Cardiac fibroblast (primary cell): Measurements from ENCODE around the gene NPHP1.

ENCODE experiments used
- DNase-seq, 2 donors: peaks; one replicate each; pipeline versions ENCODE4 v3.0.0 to v3.0.0-alpha.2; 2010; ENCODE audit warnings: low read depth in 2 of 2
- H3K4me3 ChIP-seq, 2 donors: replicated peaks in 1 of 2; 1 replicate in 1 of 2; 2 replicates in 1 of 2; pipeline ENCODE4 v1.5.1; 2011; ENCODE audit warnings: low read depth in 2 of 2, low read length in 2 of 2, mild to moderate bottlenecking in 2 of 2, moderate library complexity in 1 of 2
- TF ChIP-seq, protein P1 (sequence below): IDR thresholded peaks from one replicate; pipeline ENCODE4 v1.5.1; 2011; ENCODE audit warnings: low read depth, mild to moderate bottlenecking, low read length, inconsistent platforms

NPHP1 gene

DNA sequence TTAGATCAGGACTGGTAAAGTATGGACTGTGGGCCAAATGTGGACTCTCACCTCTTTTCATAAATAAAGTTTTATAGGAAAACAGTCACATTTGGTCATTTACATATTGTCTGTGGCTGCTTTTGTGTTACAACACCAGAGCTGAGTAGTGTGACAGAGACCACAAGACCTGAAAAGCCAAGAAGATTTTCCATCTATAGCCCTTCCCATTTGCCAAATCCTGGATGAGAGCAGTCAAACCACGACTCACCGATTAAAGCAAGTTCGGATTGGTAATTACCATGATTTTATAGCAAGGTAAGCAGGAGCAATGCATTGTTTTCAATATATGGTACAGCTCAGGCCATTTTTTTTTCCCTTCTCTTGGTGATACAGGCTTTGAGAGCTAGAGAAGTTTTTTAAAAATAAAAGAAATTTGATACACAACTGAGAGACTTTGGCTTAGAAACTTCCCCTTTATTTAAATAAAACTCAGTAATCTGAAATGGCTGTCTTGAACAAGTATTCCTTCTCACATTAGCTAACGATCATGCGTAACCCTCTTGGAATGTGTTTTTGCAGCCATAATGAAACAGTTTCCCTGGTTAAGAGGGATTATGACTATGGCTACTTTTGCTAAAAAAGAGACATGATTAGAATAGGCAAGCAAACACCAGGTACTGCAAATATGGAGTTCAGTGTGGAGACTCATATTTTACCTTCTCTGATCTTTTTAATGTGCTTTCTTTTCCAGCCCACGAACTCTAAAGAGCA is 79.7 kb downstream of the NPHP1 start:
- no peak overlapping the region for H3K4me3 ChIP-seq
- DNase-seq = peak; percentile 49 to 61

DNA sequence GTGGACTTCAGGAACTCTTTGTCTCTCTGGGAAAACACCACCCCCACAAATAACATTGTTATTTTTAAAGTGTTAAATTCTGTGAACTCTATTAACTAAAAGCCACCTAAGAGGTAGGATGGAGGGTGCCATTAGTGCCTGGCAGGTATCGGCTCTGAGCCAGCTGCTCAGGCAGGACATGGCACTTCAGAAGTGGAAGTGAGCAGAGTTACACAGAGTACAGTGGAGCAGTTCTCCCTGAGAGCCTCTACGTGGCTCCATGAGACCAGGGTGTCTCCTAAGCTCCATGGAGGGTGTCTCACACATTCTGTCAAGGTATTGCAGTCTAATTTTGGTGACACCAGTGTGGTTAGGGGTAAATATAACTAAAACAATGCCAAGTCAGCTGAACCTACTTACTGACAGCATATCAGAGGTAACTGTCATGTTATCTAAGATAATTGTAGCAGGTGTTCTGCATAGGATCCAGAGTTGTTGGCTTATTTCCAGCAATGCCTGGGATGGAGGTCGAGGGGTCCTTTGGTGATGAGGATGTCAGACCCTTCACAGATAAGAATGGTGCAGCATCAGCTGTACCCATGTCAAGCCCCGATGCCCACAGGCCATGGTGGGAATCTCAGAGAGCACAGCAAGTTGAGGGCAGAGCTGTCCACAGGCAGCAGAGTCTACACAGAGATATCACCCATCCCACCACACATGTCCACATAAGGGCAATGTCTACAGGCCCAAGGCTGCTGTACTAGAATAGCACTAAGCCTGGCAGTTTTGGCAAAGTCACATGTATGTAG is 80.6 kb downstream of the NPHP1 start:
- TF ChIP-seq, protein P1, sequence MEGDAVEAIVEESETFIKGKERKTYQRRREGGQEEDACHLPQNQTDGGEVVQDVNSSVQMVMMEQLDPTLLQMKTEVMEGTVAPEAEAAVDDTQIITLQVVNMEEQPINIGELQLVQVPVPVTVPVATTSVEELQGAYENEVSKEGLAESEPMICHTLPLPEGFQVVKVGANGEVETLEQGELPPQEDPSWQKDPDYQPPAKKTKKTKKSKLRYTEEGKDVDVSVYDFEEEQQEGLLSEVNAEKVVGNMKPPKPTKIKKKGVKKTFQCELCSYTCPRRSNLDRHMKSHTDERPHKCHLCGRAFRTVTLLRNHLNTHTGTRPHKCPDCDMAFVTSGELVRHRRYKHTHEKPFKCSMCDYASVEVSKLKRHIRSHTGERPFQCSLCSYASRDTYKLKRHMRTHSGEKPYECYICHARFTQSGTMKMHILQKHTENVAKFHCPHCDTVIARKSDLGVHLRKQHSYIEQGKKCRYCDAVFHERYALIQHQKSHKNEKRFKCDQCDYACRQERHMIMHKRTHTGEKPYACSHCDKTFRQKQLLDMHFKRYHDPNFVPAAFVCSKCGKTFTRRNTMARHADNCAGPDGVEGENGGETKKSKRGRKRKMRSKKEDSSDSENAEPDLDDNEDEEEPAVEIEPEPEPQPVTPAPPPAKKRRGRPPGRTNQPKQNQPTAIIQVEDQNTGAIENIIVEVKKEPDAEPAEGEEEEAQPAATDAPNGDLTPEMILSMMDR = no peak
- no peak for DNase-seq
- H3K4me3 ChIP-seq = no peak overlapping the region

More for the DNA sequence above, 79.7 kb downstream of the NPHP1 start:
- TF ChIP-seq, protein P1 = no peak

DNA sequence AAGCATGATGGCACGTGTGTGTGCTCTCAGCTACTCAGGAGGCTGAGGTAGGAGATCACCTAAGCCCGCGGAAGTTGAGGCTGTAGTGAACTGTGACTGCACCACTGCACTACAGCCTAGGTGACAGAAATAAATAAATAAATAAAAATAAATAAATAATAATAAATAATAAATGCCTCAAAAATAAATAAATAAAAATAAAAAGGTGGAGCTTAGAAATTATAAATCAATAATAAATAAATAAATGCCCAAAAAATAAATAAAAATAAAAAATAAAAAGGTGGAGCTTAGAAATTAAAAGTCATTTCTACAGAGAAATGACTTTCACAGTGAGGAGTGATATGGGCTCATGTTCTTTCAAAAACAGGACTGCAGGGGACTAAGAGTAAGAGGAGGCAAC is 83.2 kb downstream of the NPHP1 start:
- no peak for DNase-seq
- no peak overlapping the region for H3K4me3 ChIP-seq

DNA sequence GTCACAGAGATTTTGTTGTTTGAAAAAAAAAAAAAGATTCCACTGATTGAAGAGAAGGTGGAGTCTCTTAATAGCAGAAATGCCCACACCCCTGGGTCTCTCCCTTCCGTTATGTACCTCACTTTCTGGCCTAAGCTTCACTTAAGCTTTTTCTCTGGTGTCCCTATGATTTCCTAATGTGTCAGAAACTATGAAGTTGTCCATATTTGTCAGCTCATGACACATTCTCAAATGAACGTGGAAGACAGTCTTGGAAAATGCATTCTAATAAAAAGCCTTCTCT is 83.8 kb downstream of the NPHP1 start:
- no peak for DNase-seq
- no peak overlapping the region for H3K4me3 ChIP-seq
- TF ChIP-seq, protein P1 = no peak

More for the DNA sequence above, 83.2 kb downstream of the NPHP1 start:
- TF ChIP-seq, protein P1 = no peak

DNA sequence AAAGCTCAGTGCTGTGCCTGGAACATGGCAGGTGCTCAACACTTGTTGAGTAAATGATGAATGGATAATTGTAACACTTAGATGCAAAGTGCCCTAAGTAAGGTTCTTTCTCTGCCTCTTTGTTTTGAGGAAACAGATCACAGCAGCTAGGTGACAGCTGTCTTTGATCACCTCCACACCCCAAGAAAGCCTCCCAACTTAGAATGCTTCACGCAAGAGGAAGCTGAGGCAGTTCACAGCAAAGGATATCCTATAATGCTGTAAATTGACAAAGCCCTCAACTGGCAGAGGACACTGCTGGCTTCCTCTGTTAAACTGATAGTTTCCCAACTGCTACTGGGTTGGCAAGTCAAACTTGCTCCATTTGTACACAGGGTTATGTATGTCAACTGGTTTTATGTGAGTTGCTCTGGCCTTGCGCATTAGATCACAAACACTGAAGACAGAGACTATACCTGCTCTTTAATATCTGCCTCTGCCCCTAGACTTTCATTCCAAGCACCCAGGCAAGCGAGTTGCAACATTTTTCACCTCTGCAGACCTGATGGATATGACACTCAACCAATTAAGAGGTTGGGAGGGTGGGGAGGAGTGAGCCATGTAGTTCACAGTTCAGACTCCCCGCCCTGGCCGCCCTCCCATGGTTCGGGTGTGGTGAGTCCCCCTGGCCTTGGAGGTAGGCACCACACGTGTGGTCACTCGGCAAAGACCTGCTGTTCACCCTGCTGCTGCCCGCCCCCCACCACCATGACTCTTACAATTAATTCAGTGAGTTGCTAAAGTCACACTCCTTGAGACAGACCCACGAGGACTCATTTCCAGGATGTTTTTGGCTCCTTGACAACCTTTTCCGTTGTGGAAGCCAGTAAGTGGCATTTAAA is 84.4 kb downstream of the NPHP1 start:
- no peak overlapping the region for H3K4me3 ChIP-seq
- TF ChIP-seq, protein P1 = no peak
- DNase-seq = peak in 1 of 2 donors; percentile 46

DNA sequence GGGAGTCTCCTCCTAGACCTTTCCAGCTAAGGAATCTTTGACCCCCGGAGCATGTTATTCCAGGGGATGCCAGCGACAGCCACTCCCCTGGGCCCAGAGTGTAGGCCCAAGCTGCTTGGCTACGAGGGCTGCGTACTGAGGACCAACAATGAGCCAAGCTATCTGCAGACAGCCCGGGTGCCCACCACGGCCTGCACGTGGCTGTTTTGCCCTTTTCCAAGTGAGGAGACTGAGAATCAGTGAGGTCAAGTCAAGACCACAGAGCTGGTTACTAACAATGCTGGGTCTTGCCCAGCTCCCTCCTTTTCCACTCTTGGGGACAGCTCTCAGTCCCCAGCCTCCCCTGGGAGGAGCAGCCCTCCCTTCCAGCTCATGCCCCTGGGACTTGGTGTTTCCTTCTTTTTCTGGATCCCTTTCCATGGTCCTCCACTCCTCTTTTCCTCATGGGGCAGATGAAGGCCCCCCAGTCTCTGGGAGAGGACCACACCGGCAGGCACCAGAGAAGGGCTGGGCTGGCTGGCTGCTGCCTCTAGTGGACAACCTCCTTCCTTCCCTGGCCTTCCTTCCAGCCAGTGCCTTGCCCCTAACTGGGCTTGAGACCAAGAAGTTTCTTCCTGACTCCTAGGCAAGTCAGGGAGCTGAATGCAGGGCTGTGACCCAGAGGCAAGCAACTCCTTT is 88.6 kb downstream of the NPHP1 start:
- peak overlapping the region in 1 of 2 donors; percentile 61 for H3K4me3 ChIP-seq
- peak; percentile 64 to 90 for DNase-seq

More for the DNA sequence above, 88.6 kb downstream of the NPHP1 start:
- TF ChIP-seq, protein P1 = peak; percentile 78
